WTC11 (cell line): ENCODE measurements around the gene ACTRT3. TPM values are rescaled to one million over a fixed set of nuclear protein-coding genes. Genes with fewer than 3 reads are reported as not detected.

Source experiments
- ATAC-seq: fragments of 200-7000 bp; cut with Tn5 transposase; 2 replicates; pipeline ENCODE4 v1.10.0; 2021; ENCODE audit warnings: mild to moderate bottlenecking, moderate library complexity
- CTCF ChIA-PET: fragments of 300-600 bp; sonication (Branson Sonifier 250); formaldehyde crosslinking; loops from one replicate; lab custom pipeline; 2021; ENCODE audit warnings: antibody characterized with exemption; lab: Charles Lee
- POLR2A ChIA-PET: fragments of 350-600 bp; sonication (Branson Sonifier 250); formaldehyde crosslinking; loops from one replicate; lab custom pipeline; 2021; ENCODE audit warnings: antibody characterized with exemption; lab: Charles Lee
- DNase-seq: peaks from one replicate; pipeline ENCODE4 v3.0.0; 2021; ENCODE audit warnings: low spot score
- H3K27ac Mint-ChIP-seq: 2 replicates; pipeline ENCODE4 v1.8.0; 2021; ENCODE audit warnings: mixed read lengths
- H3K27me3 Mint-ChIP-seq: 2 replicates; pipeline ENCODE4 v1.8.0; 2021; ENCODE audit warnings: low read depth, mild to moderate bottlenecking, moderate library complexity, mixed read lengths
- H3K36me3 Mint-ChIP-seq: 2 replicates; pipeline ENCODE4 v1.8.0; 2021; ENCODE audit warnings: mixed read lengths
- H3K4me1 Mint-ChIP-seq: 2 replicates; pipeline ENCODE4 v1.8.0; 2022; ENCODE audit warnings: mixed read lengths
- H3K4me3 Mint-ChIP-seq: 2 replicates; pipeline ENCODE4 v1.8.0; 2021; ENCODE audit warnings: mild to moderate bottlenecking, moderate library complexity, mixed read lengths
- H3K9me3 Mint-ChIP-seq: 2 replicates; pipeline ENCODE4 v1.8.0; 2021; ENCODE audit warnings: mixed read lengths
- ATF1 ChIP-seq: sonication (generic); formaldehyde crosslinking; IDR thresholded peaks from 2 replicates; pipeline ENCODE4 v1.8.1; 2023; ENCODE audit warnings: mild to moderate bottlenecking, moderate library complexity, missing genetic modification reagents
- CREB1 ChIP-seq: sonication (generic); formaldehyde crosslinking; IDR thresholded peaks from 2 replicates; pipeline ENCODE4 v1.8.0; 2023; ENCODE audit warnings: mild to moderate bottlenecking, missing genetic modification reagents
- CREM ChIP-seq: sonication (generic); formaldehyde crosslinking; IDR thresholded peaks from 2 replicates; pipeline ENCODE4 v1.8.1; 2022; ENCODE audit warnings: mild to moderate bottlenecking, missing genetic modification reagents, moderate library complexity
- HMGA2 ChIP-seq: fragments of 250-450 bp; sonication (Bioruptor Pico); IDR thresholded peaks from 2 replicates; pipeline ENCODE4 v1.4.0; 2021; ENCODE audit warnings: mild to moderate bottlenecking, moderate library complexity
- MYBL2 ChIP-seq: sonication (generic); formaldehyde crosslinking; IDR thresholded peaks from 2 replicates; pipeline ENCODE4 v1.8.1; 2023; ENCODE audit warnings: mild to moderate bottlenecking, moderate library complexity, missing genetic modification reagents
- TEAD4 ChIP-seq: sonication (generic); formaldehyde crosslinking; IDR thresholded peaks from 2 replicates; pipeline ENCODE4 v1.8.0; 2022; ENCODE audit warnings: mild to moderate bottlenecking, missing genetic modification reagents
- ZBTB21 ChIP-seq: sonication (generic); formaldehyde crosslinking; IDR thresholded peaks from 2 replicates; pipeline ENCODE4 v1.8.1; 2023; ENCODE audit warnings: mild to moderate bottlenecking, missing genetic modification reagents, borderline replicate concordance
- total RNA-seq: library from RNA; stranded (reverse); gene quantifications from 3 replicates; pipeline ENCODE4 v1.2.3, GENCODE V29; 2021
- TF ChIP-seq, protein P1 (sequence below): sonication (generic); formaldehyde crosslinking; conservative IDR thresholded peaks from 2 replicates; pipeline ENCODE4 v1.8.1; 2022; ENCODE audit warnings: mild to moderate bottlenecking, missing genetic modification reagents
- TF ChIP-seq, protein P2 (sequence below): sonication (generic); formaldehyde crosslinking; IDR thresholded peaks from 2 replicates; pipeline ENCODE4 v1.8.1; 2023; ENCODE audit warnings: mild to moderate bottlenecking, missing genetic modification reagents
- TF ChIP-seq, protein P3 (sequence below): sonication (generic); formaldehyde crosslinking; IDR thresholded peaks from 2 replicates; pipeline ENCODE4 v1.8.0; 2022; ENCODE audit warnings: mild to moderate bottlenecking, missing genetic modification reagents
- TF ChIP-seq, protein P4 (sequence below): sonication (generic); formaldehyde crosslinking; IDR thresholded peaks from 2 replicates; pipeline ENCODE4 v1.8.0; 2022; ENCODE audit warnings: missing genetic modification reagents
- TF ChIP-seq, protein P5 (sequence below): fragments of 250-450 bp; sonication (Bioruptor Pico); IDR thresholded peaks from 2 replicates; pipeline ENCODE4 v1.9.0; 2021; ENCODE audit warnings: mild to moderate bottlenecking
- TF ChIP-seq, protein P6 (sequence below): sonication (generic); formaldehyde crosslinking; IDR thresholded peaks from 2 replicates; pipeline ENCODE4 v1.8.0; 2023; ENCODE audit warnings: missing genetic modification reagents
- TF ChIP-seq, protein P7 (sequence below): sonication (generic); formaldehyde crosslinking; conservative IDR thresholded peaks from 2 replicates; pipeline ENCODE4 v1.8.1; 2023; ENCODE audit warnings: mild to moderate bottlenecking, low read depth, missing genetic modification reagents, moderate library complexity

ACTRT3 gene
- total RNA-seq, 1 experiment from 2014 or later = 2.3 TPM

DNA sequence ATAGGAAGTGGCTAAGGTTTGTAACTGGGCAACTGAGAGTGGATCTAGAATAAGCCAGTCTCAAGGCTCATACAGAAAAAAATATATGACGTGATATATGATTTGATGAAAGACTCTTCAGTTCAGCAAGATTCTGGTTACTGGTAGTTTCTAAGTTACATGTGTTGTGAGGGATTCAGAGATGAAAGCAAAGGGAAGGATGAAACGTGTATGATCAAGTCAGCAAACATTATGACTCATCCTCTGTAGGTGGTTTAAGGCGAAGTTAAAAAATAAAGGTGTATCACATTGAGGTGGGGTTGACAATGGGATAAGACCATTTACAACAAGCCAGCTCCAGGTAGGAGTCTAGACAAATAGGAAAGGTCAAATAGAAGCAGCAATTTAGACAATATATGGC, 20.7 kb downstream of the ACTRT3 start (continued):
- TF ChIP-seq MYBL2 (CRISPR knock-in tag) (no peak), CREM (no peak), HMGA2 (CRISPR knock-in tag) (no peak), ZBTB21 (CRISPR knock-in tag) (no peak), TEAD4 (CRISPR knock-in tag) (no peak)
- TF ChIP-seq, protein P1, sequence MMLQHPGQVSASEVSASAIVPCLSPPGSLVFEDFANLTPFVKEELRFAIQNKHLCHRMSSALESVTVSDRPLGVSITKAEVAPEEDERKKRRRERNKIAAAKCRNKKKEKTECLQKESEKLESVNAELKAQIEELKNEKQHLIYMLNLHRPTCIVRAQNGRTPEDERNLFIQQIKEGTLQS (CRISPR knock-in tag) = no peak
- TF ChIP-seq, protein P2, sequence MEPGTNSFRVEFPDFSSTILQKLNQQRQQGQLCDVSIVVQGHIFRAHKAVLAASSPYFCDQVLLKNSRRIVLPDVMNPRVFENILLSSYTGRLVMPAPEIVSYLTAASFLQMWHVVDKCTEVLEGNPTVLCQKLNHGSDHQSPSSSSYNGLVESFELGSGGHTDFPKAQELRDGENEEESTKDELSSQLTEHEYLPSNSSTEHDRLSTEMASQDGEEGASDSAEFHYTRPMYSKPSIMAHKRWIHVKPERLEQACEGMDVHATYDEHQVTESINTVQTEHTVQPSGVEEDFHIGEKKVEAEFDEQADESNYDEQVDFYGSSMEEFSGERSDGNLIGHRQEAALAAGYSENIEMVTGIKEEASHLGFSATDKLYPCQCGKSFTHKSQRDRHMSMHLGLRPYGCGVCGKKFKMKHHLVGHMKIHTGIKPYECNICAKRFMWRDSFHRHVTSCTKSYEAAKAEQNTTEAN (CRISPR knock-in tag) = no peak
- TF ChIP-seq, all 79 proteins: peak for 0

DNA sequence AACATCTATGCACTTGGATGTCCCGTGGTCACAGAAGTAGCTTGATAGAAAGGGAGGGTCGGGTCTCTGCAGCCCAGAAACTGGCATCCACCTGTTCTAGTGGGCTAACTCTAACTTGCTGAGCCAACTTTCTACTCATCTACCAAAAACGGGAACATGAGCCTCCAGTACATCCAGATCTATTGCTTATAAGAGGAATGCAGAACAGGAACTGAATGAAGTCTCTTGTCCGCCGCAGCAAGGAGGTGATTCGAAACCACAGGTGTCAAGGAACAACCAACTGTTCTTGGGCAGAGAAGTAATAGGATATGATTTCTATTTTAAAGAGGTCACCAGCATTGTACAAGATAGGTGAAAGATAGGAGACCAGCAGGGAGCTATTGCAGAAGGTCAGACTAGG, 22.4 kb downstream of the ACTRT3 start:
- no peak overlapping the region for H3K27ac Mint-ChIP-seq
- no peak overlapping the region for H3K4me3 Mint-ChIP-seq
- ATAC-seq (no peak), DNase-seq (no peak)
- H3K27me3 Mint-ChIP-seq = no peaks in the 10 kb centered on the region
- TF ChIP-seq, protein P3, sequence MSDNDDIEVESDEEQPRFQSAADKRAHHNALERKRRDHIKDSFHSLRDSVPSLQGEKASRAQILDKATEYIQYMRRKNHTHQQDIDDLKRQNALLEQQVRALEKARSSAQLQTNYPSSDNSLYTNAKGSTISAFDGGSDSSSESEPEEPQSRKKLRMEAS (CRISPR knock-in tag) = no peak
- TF ChIP-seq, protein P1 (CRISPR knock-in tag) = no peak
- TF ChIP-seq, protein P4, sequence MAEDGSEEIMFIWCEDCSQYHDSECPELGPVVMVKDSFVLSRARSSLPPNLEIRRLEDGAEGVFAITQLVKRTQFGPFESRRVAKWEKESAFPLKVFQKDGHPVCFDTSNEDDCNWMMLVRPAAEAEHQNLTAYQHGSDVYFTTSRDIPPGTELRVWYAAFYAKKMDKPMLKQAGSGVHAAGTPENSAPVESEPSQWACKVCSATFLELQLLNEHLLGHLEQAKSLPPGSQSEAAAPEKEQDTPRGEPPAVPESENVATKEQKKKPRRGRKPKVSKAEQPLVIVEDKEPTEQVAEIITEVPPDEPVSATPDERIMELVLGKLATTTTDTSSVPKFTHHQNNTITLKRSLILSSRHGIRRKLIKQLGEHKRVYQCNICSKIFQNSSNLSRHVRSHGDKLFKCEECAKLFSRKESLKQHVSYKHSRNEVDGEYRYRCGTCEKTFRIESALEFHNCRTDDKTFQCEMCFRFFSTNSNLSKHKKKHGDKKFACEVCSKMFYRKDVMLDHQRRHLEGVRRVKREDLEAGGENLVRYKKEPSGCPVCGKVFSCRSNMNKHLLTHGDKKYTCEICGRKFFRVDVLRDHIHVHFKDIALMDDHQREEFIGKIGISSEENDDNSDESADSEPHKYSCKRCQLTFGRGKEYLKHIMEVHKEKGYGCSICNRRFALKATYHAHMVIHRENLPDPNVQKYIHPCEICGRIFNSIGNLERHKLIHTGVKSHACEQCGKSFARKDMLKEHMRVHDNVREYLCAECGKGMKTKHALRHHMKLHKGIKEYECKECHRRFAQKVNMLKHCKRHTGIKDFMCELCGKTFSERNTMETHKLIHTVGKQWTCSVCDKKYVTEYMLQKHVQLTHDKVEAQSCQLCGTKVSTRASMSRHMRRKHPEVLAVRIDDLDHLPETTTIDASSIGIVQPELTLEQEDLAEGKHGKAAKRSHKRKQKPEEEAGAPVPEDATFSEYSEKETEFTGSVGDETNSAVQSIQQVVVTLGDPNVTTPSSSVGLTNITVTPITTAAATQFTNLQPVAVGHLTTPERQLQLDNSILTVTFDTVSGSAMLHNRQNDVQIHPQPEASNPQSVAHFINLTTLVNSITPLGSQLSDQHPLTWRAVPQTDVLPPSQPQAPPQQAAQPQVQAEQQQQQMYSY = no peak
- TF ChIP-seq ATF1 (CRISPR knock-in tag) (no peak), CREM (no peak), TEAD4 (CRISPR knock-in tag) (no peak)
- peaks cover 22% of the 10 kb centered on the region for H3K4me1 Mint-ChIP-seq
- H3K9me3 Mint-ChIP-seq = no peaks in the 10 kb centered on the region
- no peaks in the 10 kb centered on the region for H3K36me3 Mint-ChIP-seq
- CTCF ChIA-PET = interaction anchor here (1.9 kb wide), 1 partner anchor 598 kb away, joined by 7 read pairs; no protein-coding TSS in a partner anchor
- POLR2A ChIA-PET = no interaction called here

DNA sequence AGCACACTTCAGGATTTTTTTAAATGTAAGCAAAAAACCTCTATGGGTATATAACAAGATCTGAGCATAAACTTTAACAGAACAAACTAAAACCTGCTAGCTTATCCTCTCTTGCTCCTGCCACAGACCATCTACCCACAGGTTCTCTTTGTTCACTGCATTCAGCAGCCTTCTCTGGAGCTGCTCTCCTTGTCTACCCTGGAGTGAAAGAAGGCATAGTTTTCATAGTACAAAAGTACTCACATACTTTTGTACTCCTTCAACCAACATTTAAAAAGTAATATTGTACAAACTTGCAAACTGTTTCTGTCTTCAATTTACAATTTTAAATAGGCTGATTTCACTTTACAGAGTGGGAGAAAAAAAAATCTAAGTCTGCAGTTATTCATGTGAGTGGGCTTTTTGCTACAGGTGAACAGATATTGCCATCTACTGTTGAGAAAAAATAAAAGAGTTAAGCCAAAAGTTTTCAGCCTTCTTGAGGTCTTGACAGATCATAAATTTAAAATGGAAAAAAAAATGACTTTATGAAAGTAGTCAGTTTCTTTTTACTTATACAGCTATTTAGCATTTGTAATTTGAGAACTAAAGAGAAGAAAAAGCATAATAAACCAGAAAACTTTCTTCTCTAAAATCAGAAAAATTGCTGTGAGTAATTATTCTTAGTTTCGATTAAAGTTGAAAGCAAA, 24.9 kb downstream of the ACTRT3 start:
- Mint-ChIP-seq H3K9me3 (no peaks in the 10 kb centered on the region), H3K27me3 (no peaks in the 10 kb centered on the region), H3K27ac (no peak overlapping the region), H3K4me1 (peaks cover 29% of the 10 kb centered on the region), H3K36me3 (no peaks in the 10 kb centered on the region), H3K4me3 (no peak overlapping the region)
- ChIA-PET CTCF (interaction anchor here (0.5 to 2.7 kb wide), 17 partner anchors 10 to 1070 kb away, joined by 3 to 24 read pairs (median 5); no protein-coding TSS in a partner anchor), POLR2A (no interaction called here)
- DNase-seq (no peak), ATAC-seq (peak; percentile 89)
- TF ChIP-seq, protein P5, sequence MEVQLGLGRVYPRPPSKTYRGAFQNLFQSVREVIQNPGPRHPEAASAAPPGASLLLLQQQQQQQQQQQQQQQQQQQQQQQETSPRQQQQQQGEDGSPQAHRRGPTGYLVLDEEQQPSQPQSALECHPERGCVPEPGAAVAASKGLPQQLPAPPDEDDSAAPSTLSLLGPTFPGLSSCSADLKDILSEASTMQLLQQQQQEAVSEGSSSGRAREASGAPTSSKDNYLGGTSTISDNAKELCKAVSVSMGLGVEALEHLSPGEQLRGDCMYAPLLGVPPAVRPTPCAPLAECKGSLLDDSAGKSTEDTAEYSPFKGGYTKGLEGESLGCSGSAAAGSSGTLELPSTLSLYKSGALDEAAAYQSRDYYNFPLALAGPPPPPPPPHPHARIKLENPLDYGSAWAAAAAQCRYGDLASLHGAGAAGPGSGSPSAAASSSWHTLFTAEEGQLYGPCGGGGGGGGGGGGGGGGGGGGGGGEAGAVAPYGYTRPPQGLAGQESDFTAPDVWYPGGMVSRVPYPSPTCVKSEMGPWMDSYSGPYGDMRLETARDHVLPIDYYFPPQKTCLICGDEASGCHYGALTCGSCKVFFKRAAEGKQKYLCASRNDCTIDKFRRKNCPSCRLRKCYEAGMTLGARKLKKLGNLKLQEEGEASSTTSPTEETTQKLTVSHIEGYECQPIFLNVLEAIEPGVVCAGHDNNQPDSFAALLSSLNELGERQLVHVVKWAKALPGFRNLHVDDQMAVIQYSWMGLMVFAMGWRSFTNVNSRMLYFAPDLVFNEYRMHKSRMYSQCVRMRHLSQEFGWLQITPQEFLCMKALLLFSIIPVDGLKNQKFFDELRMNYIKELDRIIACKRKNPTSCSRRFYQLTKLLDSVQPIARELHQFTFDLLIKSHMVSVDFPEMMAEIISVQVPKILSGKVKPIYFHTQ = no peak
- TF ChIP-seq ZBTB21 (CRISPR knock-in tag) (no peak), CREB1 (CRISPR knock-in tag) (no peak)
- TF ChIP-seq, protein P6, sequence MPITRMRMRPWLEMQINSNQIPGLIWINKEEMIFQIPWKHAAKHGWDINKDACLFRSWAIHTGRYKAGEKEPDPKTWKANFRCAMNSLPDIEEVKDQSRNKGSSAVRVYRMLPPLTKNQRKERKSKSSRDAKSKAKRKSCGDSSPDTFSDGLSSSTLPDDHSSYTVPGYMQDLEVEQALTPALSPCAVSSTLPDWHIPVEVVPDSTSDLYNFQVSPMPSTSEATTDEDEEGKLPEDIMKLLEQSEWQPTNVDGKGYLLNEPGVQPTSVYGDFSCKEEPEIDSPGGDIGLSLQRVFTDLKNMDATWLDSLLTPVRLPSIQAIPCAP (CRISPR knock-in tag) = no peak
- TF ChIP-seq, protein P7, sequence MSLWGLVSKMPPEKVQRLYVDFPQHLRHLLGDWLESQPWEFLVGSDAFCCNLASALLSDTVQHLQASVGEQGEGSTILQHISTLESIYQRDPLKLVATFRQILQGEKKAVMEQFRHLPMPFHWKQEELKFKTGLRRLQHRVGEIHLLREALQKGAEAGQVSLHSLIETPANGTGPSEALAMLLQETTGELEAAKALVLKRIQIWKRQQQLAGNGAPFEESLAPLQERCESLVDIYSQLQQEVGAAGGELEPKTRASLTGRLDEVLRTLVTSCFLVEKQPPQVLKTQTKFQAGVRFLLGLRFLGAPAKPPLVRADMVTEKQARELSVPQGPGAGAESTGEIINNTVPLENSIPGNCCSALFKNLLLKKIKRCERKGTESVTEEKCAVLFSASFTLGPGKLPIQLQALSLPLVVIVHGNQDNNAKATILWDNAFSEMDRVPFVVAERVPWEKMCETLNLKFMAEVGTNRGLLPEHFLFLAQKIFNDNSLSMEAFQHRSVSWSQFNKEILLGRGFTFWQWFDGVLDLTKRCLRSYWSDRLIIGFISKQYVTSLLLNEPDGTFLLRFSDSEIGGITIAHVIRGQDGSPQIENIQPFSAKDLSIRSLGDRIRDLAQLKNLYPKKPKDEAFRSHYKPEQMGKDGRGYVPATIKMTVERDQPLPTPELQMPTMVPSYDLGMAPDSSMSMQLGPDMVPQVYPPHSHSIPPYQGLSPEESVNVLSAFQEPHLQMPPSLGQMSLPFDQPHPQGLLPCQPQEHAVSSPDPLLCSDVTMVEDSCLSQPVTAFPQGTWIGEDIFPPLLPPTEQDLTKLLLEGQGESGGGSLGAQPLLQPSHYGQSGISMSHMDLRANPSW (CRISPR knock-in tag) = no peak
